OCI-LY3 (cell line): ENCODE results near the gene SLC2A6.

Experiments used
- H2AFZ ChIP-seq: fragments of 200-600, 300-600 bp; shearing (Covaris generic); 2 replicates; pipeline ENCODE4 v1.6.0; 2014; ENCODE audit warnings: antibody characterized with exemption, low read depth, low read length
- H3K27ac ChIP-seq: fragments of 200-600, 300-600 bp; sonication (generic); 2 replicates; pipeline ENCODE4 v1.5.1; 2014; ENCODE audit warnings: mild to moderate bottlenecking, low read length, moderate library complexity, mixed read lengths
- H3K27me3 ChIP-seq: fragments of 200-600, 300-600 bp; sonication (generic); 2 replicates; pipeline ENCODE4 v1.6.1; 2014; ENCODE audit warnings: low read depth, low read length, mixed read lengths
- H3K36me3 ChIP-seq: fragments of 200-600, 300-600 bp; sonication (generic); replicated peaks from 2 replicates; pipeline ENCODE3; 2014; ENCODE audit warnings: low read depth, low read length, mixed read lengths
- H3K4me1 ChIP-seq: fragments of 300-600, 200-600 bp; sonication (generic); 2 replicates; pipeline ENCODE4 v1.6.1; 2014; ENCODE audit warnings: low read length, mixed read lengths
- H3K4me2 ChIP-seq: fragments of 200-600, 300-600 bp; sonication (generic); 2 replicates; pipeline ENCODE4 v1.6.1; 2014; ENCODE audit warnings: low read length, mixed read lengths
- H3K4me3 ChIP-seq: fragments of 300-600, 200-600 bp; sonication (generic); 2 replicates; pipeline ENCODE4 v1.5.1; 2014; ENCODE audit warnings: antibody characterized with exemption, mild to moderate bottlenecking, low read length, moderate library complexity
- H3K79me2 ChIP-seq: fragments of 300-600, 200-600 bp; shearing (Covaris generic); 2 replicates; pipeline ENCODE4 v1.6.1; 2014; ENCODE audit warnings: mild to moderate bottlenecking, low read length, mixed read lengths
- H3K9ac ChIP-seq: fragments of 300-600, 200-600 bp; shearing (Covaris generic); 2 replicates; pipeline ENCODE4 v1.6.0; 2014; ENCODE audit warnings: mild to moderate bottlenecking, low read length, moderate library complexity
- H3K9me3 ChIP-seq: fragments of 200-600, 300-600 bp; shearing (Covaris generic); 2 replicates; pipeline ENCODE4 v1.6.1; 2014; ENCODE audit warnings: low read length, mixed read lengths; ENCODE audit not compliant: insufficient read depth
- H4K20me1 ChIP-seq: fragments of 200-600, 300-600 bp; sonication (generic); 2 replicates; pipeline ENCODE4 v1.6.1; 2016; ENCODE audit warnings: low read length, mixed read lengths; ENCODE audit not compliant: insufficient read depth
- EZH2phosphoT487 ChIP-seq: fragments of 200-600 bp; shearing (Covaris generic); IDR thresholded peaks from 2 replicates; pipeline ENCODE4 v1.6.1; 2018; ENCODE audit warnings: antibody characterized with exemption, mixed run types, low read depth
- TF ChIP-seq, protein P1 (sequence below): fragments of 200-600, 300-600 bp; sonication (generic); IDR thresholded peaks from 2 replicates; pipeline ENCODE4 v1.5.1; 2014; ENCODE audit warnings: antibody characterized with exemption, low read length, low read depth

Gene SLC2A6, protein sequence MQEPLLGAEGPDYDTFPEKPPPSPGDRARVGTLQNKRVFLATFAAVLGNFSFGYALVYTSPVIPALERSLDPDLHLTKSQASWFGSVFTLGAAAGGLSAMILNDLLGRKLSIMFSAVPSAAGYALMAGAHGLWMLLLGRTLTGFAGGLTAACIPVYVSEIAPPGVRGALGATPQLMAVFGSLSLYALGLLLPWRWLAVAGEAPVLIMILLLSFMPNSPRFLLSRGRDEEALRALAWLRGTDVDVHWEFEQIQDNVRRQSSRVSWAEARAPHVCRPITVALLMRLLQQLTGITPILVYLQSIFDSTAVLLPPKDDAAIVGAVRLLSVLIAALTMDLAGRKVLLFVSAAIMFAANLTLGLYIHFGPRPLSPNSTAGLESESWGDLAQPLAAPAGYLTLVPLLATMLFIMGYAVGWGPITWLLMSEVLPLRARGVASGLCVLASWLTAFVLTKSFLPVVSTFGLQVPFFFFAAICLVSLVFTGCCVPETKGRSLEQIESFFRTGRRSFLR

DNA sequence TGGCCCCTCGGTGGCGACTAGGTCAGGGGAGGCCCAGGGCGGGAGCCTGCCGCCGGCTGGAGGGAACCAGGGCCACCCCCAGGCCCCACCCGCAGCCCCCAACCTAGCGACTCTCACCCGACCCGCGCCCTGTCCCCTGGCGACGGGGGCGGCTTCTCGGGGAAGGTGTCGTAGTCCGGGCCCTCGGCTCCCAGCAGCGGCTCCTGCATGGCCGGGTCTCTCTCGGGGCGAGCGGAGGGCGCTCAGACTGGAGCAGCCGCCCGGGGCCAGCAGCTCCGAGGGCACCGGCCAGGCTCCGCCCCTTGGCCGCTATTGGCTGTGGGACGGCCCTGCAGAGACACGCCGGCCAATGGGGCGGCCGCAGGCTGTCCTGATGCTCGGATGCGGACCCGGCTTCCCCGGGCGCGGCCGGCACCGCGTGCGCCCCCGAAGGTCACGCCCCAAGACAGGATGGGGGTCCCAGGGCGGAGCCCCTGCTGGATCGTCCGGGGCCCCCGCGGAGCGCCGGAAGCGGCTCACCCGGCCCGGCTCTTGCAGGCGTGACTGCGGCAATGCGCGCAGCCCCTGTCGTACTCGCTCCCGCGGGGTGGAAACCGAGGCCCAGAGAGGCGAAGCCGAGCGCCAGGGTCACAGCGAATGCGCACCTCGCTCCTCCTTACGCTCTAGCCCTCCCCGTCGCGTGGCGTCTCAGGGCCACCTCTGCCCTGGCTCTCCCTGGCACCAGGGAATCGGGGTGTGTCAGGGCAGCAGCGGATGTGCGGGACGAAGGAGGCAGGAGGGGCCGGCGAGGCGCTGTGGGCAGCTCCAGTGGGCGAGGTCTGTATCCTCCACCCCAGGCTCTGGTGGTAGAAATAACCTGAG lies at the start of gene SLC2A6:
SLC2A6 (minus strand) TSS at position 249 of the 861 bp plus-strand sequence; CDS start at position 209, 40 bp downstream.
- Histone ChIP-seq H3K36me3 (peaks cover 11% of the 10 kb centered on the region), H3K27me3 (peaks cover 9% of the 10 kb centered on the region), H3K4me3 (peak within 1 kb of the TSS; percentile 92), H3K27ac (peak within 1 kb of the TSS; percentile 57), H4K20me1 (peaks cover 9% of the 10 kb centered on the region), H3K4me1 (peaks cover 39% of the 10 kb centered on the region), H3K9me3 (no peaks in the 10 kb centered on the region), H2AFZ (peak within 1 kb of the TSS; percentile 57; the same call in 1 of the 2 replicates), H3K4me2 (peak within 1 kb of the TSS; percentile 100), H3K9ac (peak within 1 kb of the TSS; percentile 90), H3K79me2 (peaks cover 16% of the 10 kb centered on the region)
- TF ChIP-seq, protein P1, sequence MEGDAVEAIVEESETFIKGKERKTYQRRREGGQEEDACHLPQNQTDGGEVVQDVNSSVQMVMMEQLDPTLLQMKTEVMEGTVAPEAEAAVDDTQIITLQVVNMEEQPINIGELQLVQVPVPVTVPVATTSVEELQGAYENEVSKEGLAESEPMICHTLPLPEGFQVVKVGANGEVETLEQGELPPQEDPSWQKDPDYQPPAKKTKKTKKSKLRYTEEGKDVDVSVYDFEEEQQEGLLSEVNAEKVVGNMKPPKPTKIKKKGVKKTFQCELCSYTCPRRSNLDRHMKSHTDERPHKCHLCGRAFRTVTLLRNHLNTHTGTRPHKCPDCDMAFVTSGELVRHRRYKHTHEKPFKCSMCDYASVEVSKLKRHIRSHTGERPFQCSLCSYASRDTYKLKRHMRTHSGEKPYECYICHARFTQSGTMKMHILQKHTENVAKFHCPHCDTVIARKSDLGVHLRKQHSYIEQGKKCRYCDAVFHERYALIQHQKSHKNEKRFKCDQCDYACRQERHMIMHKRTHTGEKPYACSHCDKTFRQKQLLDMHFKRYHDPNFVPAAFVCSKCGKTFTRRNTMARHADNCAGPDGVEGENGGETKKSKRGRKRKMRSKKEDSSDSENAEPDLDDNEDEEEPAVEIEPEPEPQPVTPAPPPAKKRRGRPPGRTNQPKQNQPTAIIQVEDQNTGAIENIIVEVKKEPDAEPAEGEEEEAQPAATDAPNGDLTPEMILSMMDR, result no peak
- TF ChIP-seq EZH2phosphoT487, result no peak

DNA sequence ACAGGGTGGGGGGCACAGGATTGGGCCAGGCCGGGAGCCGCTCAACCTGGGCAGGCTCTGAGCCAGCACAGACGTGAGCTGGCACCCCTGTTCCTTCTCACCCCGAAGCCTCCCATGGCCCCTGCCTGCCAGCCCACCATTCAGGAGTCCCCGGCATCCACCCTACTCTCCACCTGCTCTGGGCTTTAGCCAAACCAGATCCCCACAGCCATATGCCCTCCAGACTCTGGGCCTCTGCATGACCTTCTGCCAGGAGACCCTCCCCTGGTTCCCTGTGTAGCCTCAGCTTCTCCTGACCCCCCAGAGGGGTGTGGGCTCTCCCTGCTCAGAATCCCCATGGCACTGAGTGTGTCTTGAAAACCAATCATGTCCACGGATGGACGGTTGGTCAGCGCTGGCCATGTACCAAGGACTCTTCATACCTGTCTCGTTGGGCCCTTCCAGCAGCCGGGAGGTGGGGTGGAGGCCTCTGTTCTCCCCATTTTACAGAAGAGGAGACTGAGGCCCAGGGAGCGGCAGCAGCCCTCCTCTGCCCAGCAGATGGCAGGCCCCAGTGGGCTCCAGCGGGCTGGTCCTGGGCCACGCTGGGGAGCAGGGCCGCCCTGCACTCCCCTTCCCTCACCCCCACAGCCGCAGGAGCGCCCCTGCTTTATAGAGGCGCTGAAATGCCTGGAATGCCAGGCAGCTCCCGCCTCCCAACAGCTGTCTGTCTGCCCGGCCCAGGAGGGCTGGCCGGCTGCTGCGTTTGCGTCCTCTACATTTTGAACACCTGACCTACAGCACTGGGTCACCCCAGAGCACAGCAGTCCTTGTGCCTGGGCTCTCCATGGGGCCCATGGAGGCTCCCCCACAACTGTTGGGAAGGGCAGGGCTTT lies 49.3 kb upstream of the SLC2A6 start:
- Histone ChIP-seq H3K27me3 (peaks cover 51% of the 10 kb centered on the region), H3K4me3 (no peak overlapping the region), H3K9ac (no peak overlapping the region), H3K27ac (no peak overlapping the region), H3K4me1 (no peaks in the 10 kb centered on the region), H3K36me3 (no peaks in the 10 kb centered on the region), H2AFZ (no peak overlapping the region), H3K79me2 (no peaks in the 10 kb centered on the region), H3K4me2 (no peak overlapping the region), H4K20me1 (no peaks in the 10 kb centered on the region), H3K9me3 (no peaks in the 10 kb centered on the region)
- no peak for TF ChIP-seq EZH2phosphoT487
- TF ChIP-seq, protein P1, result no peak

DNA sequence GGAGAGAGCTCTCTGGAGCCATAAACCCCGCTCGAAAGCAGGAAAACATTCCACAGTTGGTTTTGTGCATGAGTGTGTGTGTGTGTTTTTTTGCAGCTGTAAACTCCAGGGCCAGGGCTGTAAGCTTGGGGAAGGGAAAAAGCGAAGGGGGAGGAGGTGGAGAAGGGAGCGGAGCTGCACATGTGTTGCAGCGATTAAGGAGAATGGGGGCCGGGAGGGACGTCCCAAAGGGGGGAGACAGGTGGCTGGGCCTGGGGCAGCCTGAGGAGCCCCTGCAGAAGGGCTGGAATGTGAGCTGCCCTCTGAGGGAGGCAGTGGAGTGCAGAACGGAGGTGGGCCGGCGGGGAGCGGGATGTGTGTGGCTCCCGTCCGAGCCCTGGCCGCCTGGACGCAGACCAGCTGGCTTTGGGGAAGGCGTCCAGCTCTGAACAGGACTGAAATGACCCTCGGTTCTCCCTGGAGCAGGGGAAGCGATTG lies 48.6 kb upstream of the SLC2A6 start:
- Histone ChIP-seq H3K4me2 (no peak overlapping the region), H4K20me1 (no peaks in the 10 kb centered on the region), H3K27ac (no peak overlapping the region), H3K9ac (no peak overlapping the region), H2AFZ (no peak overlapping the region), H3K4me3 (no peak overlapping the region), H3K4me1 (no peaks in the 10 kb centered on the region), H3K9me3 (no peaks in the 10 kb centered on the region), H3K36me3 (no peaks in the 10 kb centered on the region), H3K79me2 (no peaks in the 10 kb centered on the region), H3K27me3 (peaks cover 56% of the 10 kb centered on the region)
- TF ChIP-seq, protein P1, result no peak
- no peak for TF ChIP-seq EZH2phosphoT487
